C4-2B (cell line): ENCODE measurements around the gene PLXDC2.

Experiments used
- CTCF ChIP-seq: fragments of 450-650 bp; conservative IDR thresholded peaks from 2 replicates; pipeline ENCODE4 v1.5.1; 2017; ENCODE audit warnings: mild to moderate bottlenecking
- ZFX ChIP-seq: fragments of 450-650 bp; IDR thresholded peaks from 2 replicates; pipeline ENCODE4 v1.6.1; 2017

- no peak for TF ChIP-seq CTCF
- TF ChIP-seq ZFX, result no peak
Measured at GRCh38 chr10:20118119-20118518, 301.9 kb downstream of the PLXDC2 start.
